SU-DHL-6 (cell line): Measurements from ENCODE around the gene ETFBKMT.
"Not testable (repeated sequence)": the region's sequence is repeated elsewhere in the genome, so short reads cannot be mapped to it uniquely, and the experiment has no call there.

Experiments
- H2AFZ ChIP-seq: fragments of 200-600 bp; sonication (generic); 2 replicates; pipeline ENCODE4 v1.6.1; 2014; ENCODE audit warnings: low read depth, mild to moderate bottlenecking, moderate library complexity, mixed read lengths, antibody characterized with exemption, low read length; ENCODE audit not compliant: severe bottlenecking
- H3F3A ChIP-seq: fragments of 200-600 bp; shearing (Covaris generic); 2 replicates; pipeline ENCODE4 v1.6.0; 2016; ENCODE audit warnings: antibody characterized with exemption, mild to moderate bottlenecking; ENCODE audit not compliant: insufficient read depth
- H3K27ac ChIP-seq: fragments of 200-600 bp; sonication (generic); 2 replicates; pipeline ENCODE4 v1.5.1; 2016; ENCODE audit warnings: low read depth, mild to moderate bottlenecking, low read length, moderate library complexity, mixed read lengths
- H3K27me3 ChIP-seq: fragments of 200-600 bp; sonication (generic), shearing (Covaris generic); 2 replicates; pipeline ENCODE4 v1.6.0; 2014; ENCODE audit warnings: mild to moderate bottlenecking, low read length
- H3K36me3 ChIP-seq: fragments of 200-600 bp; sonication (generic); 2 replicates; pipeline ENCODE4 v1.6.1; 2014; ENCODE audit warnings: mild to moderate bottlenecking, low read length, mixed read lengths
- H3K4me2 ChIP-seq: fragments of 300-600, 200-600 bp; shearing (Covaris generic), sonication (generic); 2 replicates; pipeline ENCODE4 v1.6.0; 2014; ENCODE audit warnings: low read length, low read depth, mild to moderate bottlenecking; ENCODE audit not compliant: poor library complexity, severe bottlenecking
- H3K4me3 ChIP-seq: fragments of 200-600 bp; sonication (generic); 2 replicates; pipeline ENCODE4 v1.5.1; 2014; ENCODE audit warnings: antibody characterized with exemption, low read length, mild to moderate bottlenecking, mixed read lengths; ENCODE audit not compliant: insufficient read depth, poor library complexity, severe bottlenecking
- H3K79me2 ChIP-seq: fragments of 200-600 bp; sonication (generic); 2 replicates; pipeline ENCODE4 v1.6.1; 2014; ENCODE audit warnings: mild to moderate bottlenecking, low read length, moderate library complexity; ENCODE audit not compliant: insufficient read depth
- H3K9ac ChIP-seq: fragments of 200-600 bp; sonication (generic); 2 replicates; pipeline ENCODE4 v1.7.0; 2014; ENCODE audit warnings: mild to moderate bottlenecking, low read length
- H3K9me2 ChIP-seq: fragments of 200-600 bp; sonication (generic); replicated peaks from 2 replicates; pipeline ENCODE4 v1.6.1; 2014; ENCODE audit warnings: low read length; ENCODE audit not compliant: insufficient read depth
- H3K9me3 ChIP-seq: fragments of 200-600 bp; sonication (generic); 2 replicates; pipeline ENCODE4 v1.6.1; 2014; ENCODE audit warnings: low read length, mixed read lengths; ENCODE audit not compliant: insufficient read depth
- H4K20me1 ChIP-seq: fragments of 200-600 bp; sonication (generic); 2 replicates; pipeline ENCODE4 v1.6.1; 2014; ENCODE audit warnings: low read depth, mild to moderate bottlenecking, antibody characterized with exemption, low read length, moderate library complexity, mixed read lengths
- EZH2phosphoT487 ChIP-seq: fragments of 200-600 bp; sonication (generic), shearing (Covaris generic); conservative IDR thresholded peaks from 2 replicates; pipeline ENCODE4 v1.6.1; 2018; ENCODE audit warnings: mild to moderate bottlenecking, antibody characterized with exemption, low read length, moderate library complexity, mixed read lengths
- TF ChIP-seq, protein P1 (sequence below): fragments of 200-600 bp; sonication (generic); IDR thresholded peaks from one replicate; pipeline ENCODE4 v1.5.1; 2017; ENCODE audit warnings: antibody characterized with exemption, mild to moderate bottlenecking, low read length, moderate library complexity; ENCODE audit not compliant: insufficient read depth, poor library complexity, severe bottlenecking

Gene ETFBKMT

GRCh38 chr12:31714406-31715271 lies 55.2 kb downstream of the ETFBKMT start:
- H3K9me2 ChIP-seq, result no peaks in the 10 kb centered on the region
- H3K4me3 ChIP-seq, result no peak overlapping the region
- H3K79me2 ChIP-seq, result no peaks in the 10 kb centered on the region
- 0 out of 2 replicates have a peak overlapping the region, but pooled peaks have one; percentile 17 for H3K9ac ChIP-seq
- no peak overlapping the region for H3K4me2 ChIP-seq
- peak overlapping the region; percentile 38 for H2AFZ ChIP-seq
- H3K27me3 ChIP-seq, result no peaks in the 10 kb centered on the region
- TF ChIP-seq, protein P1, sequence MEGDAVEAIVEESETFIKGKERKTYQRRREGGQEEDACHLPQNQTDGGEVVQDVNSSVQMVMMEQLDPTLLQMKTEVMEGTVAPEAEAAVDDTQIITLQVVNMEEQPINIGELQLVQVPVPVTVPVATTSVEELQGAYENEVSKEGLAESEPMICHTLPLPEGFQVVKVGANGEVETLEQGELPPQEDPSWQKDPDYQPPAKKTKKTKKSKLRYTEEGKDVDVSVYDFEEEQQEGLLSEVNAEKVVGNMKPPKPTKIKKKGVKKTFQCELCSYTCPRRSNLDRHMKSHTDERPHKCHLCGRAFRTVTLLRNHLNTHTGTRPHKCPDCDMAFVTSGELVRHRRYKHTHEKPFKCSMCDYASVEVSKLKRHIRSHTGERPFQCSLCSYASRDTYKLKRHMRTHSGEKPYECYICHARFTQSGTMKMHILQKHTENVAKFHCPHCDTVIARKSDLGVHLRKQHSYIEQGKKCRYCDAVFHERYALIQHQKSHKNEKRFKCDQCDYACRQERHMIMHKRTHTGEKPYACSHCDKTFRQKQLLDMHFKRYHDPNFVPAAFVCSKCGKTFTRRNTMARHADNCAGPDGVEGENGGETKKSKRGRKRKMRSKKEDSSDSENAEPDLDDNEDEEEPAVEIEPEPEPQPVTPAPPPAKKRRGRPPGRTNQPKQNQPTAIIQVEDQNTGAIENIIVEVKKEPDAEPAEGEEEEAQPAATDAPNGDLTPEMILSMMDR, result no peak
- TF ChIP-seq EZH2phosphoT487, result no peak
- no peaks in the 10 kb centered on the region for H3K9me3 ChIP-seq
- H3F3A ChIP-seq, result no peaks in the 10 kb centered on the region
- H3K27ac ChIP-seq, result no peak overlapping the region
- H4K20me1 ChIP-seq, result no peaks in the 10 kb centered on the region
- no peaks in the 10 kb centered on the region for H3K36me3 ChIP-seq

- no peaks in the 10 kb centered on the region; the same call in 1 of the 2 replicates for H3K36me3 ChIP-seq
- peak overlapping the region; percentile 38 for H2AFZ ChIP-seq
- no peaks in the 10 kb centered on the region for H3K27me3 ChIP-seq
- H3F3A ChIP-seq, result no peaks in the 10 kb centered on the region
- no peaks in the 10 kb centered on the region for H3K9me3 ChIP-seq
- TF ChIP-seq EZH2phosphoT487, result no peak
- TF ChIP-seq, protein P1, result no peak
- H3K4me2 ChIP-seq, result peak overlapping the region; percentile 19
- H3K4me3 ChIP-seq, result no peak overlapping the region
- peak overlapping the region; percentile 23; the same call in 1 of the 2 replicates for H3K27ac ChIP-seq
- H3K79me2 ChIP-seq, result no peaks in the 10 kb centered on the region
- peak overlapping the region; percentile 17; the same call in 1 of the 2 replicates for H3K9ac ChIP-seq
- no peaks in the 10 kb centered on the region for H4K20me1 ChIP-seq
- no peaks in the 10 kb centered on the region for H3K9me2 ChIP-seq
Measured at GRCh38 chr12:31715283-31715825, 55.9 kb downstream of the ETFBKMT start.

- not testable (repeated sequence) for H3K9me2 ChIP-seq, H3K36me3 ChIP-seq, H3F3A ChIP-seq, H4K20me1 ChIP-seq, H3K9ac ChIP-seq, H2AFZ ChIP-seq, H3K9me3 ChIP-seq, H3K4me2 ChIP-seq, H3K27me3 ChIP-seq, H3K4me3 ChIP-seq, H3K79me2 ChIP-seq, H3K27ac ChIP-seq
Measured at GRCh38 chr12:31716998-31717397, 57.5 kb downstream of the ETFBKMT start.

GRCh38 chr12:31718542-31719198 lies 59.2 kb downstream of the ETFBKMT start:
- not testable (repeated sequence) for H3K36me3 ChIP-seq, H3K79me2 ChIP-seq, H3K9me2 ChIP-seq, H3K4me2 ChIP-seq, H2AFZ ChIP-seq, H3K4me3 ChIP-seq, H3F3A ChIP-seq, H3K27ac ChIP-seq, H3K9ac ChIP-seq, H3K9me3 ChIP-seq, H3K27me3 ChIP-seq, H4K20me1 ChIP-seq
